H1 (cell line): ENCODE results near the gene LSM14B. TPM values are rescaled to one million over a fixed set of nuclear protein-coding genes. Genes with fewer than 3 reads are reported as not detected.
A peak's percentile ranks its signal among the peaks of the same experiment; 100 is the strongest.

Source experiments
- ASH2L ChIP-seq: fragments of 200-600, 300-600 bp; sonication (generic); IDR thresholded peaks from one replicate; pipeline ENCODE4 v1.7.1; 2017; ENCODE audit warnings: low read length
- BACH1 ChIP-seq: IDR thresholded peaks from 2 replicates; pipeline ENCODE4 v1.6.1; 2012; ENCODE audit warnings: low read length, improper control_type of control experiment
- CHD7 ChIP-seq: fragments of 300-600 bp; sonication (generic); IDR thresholded peaks from 2 replicates; pipeline ENCODE4 v1.7.1; 2012; ENCODE audit warnings: low read length, moderate library complexity, mild to moderate bottlenecking, inconsistent platforms; ENCODE audit not compliant: insufficient replicate concordance
- CTCF ChIP-seq, 3 experiments: IDR thresholded peaks; 1 replicate in 2 of 3; 2 replicates in 1 of 3; pipeline versions ENCODE4 v1.5.1 to v1.6.1; 2011; ENCODE audit warnings: low read length in 3 of 3, mild to moderate bottlenecking in 3 of 3, inconsistent platforms in 2 of 3, low read depth in 1 of 3, moderate library complexity in 1 of 3; ENCODE audit not compliant: insufficient read depth in 1 of 3; ENCODE audit errors: control extremely low read depth in 1 of 3
- GABPA ChIP-seq: IDR thresholded peaks from 2 replicates; pipeline ENCODE4 v1.6.1; 2011; ENCODE audit warnings: mild to moderate bottlenecking, low read length, moderate library complexity, borderline replicate concordance; ENCODE audit not compliant: insufficient read depth
- SAP30 ChIP-seq: fragments of 300-600 bp; sonication (generic); IDR thresholded peaks from 2 replicates; pipeline ENCODE4 v1.7.1; 2012; ENCODE audit warnings: low read length, moderate library complexity, mild to moderate bottlenecking, inconsistent platforms; ENCODE audit not compliant: insufficient read depth, insufficient replicate concordance
- polyA plus RNA-seq, 7 experiments: library from polyadenylated mRNA; depleted of rRNA in 3 of 7; stranded (reverse) in 5 of 7; unstranded in 2 of 7; fragments of >200 nt in 5 of 7; fragments of 200-250 nt in 2 of 7; gene quantifications; 1 replicate in 5 of 7; 2 replicates in 1 of 7; 4 replicates in 1 of 7; pipeline versions ENCODE4 v1.2.1 to v1.2.3, GENCODE V29; 2011 to 2013; ENCODE audit warnings: missing spikeins in 2 of 7, mixed read lengths in 2 of 7
- total RNA-seq: library from RNA; stranded (reverse); fragmentation: NEBNext Ultra II Directional; extraction: Animal tissue kit (Norgen Biotek cat#: 25700); gene quantifications from 2 replicates; pipeline ENCODE4 v1.2.1, GENCODE V29; 2021

The LSM14B gene
- total and polyA plus RNA-seq, 2 of the 8 experiments (the other 6 are each of a cell fraction or from before 2014, with no cell fraction given) = 58.3 to 65.6 TPM

GRCh38 chr20:62156592-62157386 lies 34.5 kb downstream of the LSM14B start (continued):
- no peak for TF ChIP-seq CHD7
- 0 out of 2 replicates have a peak, but pooled peaks have one; percentile 30 for TF ChIP-seq BACH1
- no peak for TF ChIP-seq ASH2L
- no peak for TF ChIP-seq SAP30
- TF ChIP-seq GABPA = 0 out of 2 replicates have a peak, but pooled peaks have one; percentile 10
- peak; percentile 80 to 82 (median 81) for TF ChIP-seq CTCF (IDR thresholded peaks at IDR 0.05; ENCODE audit: control extremely low read depth in 1 of 3, insufficient read depth in 1 of 3, low read depth in 1 of 3, low read length in 3 of 3)
